Measurements from ENCODE around the gene EMX1.

Gene EMX1

DNA sequence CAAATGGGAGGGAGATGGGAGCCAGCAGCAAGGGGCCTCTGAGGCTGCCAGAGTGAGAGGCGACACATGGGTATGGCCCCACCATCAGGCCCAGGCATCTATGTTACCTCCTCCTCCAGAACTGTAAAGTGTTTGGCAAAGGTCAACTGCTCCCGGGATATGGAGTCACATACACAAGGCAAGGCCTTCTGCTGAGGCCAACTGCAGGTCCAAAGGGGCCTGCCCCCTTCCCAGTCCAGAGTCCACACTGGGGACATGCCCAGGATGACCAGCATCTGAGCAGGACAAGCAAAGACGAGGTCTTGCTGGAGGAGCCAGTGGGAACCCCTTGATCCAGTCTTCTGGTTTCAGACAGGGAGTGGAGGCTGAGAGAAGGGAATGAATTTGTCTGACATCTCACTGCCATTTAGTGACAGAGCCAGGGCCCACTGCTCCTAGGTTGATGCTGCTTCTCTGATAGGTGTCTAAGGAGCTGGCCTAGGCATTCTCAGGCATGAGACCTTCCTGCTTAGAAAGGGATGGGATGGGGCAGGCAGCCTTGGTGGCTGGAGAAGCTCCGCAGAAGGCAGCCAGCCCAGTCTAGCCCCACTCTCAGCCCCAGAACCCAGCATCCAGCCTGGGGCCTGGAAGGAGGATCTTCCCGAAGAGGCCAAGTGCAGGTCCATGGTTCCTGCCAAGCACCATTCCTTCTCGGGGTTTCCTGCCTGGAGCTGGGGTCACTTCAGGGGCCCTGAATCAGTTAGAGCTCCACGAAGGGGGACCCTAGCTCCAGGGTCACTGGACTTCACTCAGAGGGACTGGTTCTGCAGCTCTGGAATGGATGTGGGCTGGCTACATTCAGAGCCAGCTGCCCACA lies 26.4 kb downstream of the EMX1 start:
- TF ChIP-seq, protein P1, sequence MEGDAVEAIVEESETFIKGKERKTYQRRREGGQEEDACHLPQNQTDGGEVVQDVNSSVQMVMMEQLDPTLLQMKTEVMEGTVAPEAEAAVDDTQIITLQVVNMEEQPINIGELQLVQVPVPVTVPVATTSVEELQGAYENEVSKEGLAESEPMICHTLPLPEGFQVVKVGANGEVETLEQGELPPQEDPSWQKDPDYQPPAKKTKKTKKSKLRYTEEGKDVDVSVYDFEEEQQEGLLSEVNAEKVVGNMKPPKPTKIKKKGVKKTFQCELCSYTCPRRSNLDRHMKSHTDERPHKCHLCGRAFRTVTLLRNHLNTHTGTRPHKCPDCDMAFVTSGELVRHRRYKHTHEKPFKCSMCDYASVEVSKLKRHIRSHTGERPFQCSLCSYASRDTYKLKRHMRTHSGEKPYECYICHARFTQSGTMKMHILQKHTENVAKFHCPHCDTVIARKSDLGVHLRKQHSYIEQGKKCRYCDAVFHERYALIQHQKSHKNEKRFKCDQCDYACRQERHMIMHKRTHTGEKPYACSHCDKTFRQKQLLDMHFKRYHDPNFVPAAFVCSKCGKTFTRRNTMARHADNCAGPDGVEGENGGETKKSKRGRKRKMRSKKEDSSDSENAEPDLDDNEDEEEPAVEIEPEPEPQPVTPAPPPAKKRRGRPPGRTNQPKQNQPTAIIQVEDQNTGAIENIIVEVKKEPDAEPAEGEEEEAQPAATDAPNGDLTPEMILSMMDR (IDR thresholded peaks at IDR 0.05): no peak

DNA sequence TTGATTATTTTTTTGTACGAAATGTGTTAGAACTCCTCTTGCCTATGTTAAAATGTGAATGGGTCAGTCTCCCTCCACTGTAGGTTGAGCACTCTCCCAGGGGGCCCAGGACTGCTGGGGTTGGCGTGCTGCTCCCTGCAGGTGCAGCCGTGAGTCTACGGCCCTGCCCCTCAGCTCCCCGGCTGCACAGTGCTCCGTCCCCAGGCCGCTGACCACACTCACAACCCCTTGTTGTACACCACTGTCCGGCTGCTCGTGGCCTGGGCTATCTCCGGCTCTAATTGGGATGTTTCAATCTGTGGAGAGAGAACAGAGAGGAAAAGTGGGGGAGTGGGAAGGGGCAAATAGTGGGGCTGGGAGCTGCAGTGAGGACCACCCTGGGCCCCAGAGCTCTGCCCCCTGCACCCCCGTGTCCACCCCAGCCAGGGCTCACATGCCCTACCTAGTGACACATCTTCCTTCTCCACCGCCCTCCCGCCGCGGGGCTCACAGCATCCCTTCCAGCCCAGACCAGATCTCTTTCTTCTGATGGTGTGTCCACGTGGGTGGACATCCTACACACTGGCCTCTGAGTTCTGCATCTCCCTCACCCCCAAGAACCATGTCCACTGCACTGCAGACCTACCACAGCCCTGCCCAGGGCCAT lies 27.6 kb downstream of the EMX1 start:
- TF ChIP-seq, protein P1 (IDR thresholded peaks at IDR 0.05): no peak

DNA sequence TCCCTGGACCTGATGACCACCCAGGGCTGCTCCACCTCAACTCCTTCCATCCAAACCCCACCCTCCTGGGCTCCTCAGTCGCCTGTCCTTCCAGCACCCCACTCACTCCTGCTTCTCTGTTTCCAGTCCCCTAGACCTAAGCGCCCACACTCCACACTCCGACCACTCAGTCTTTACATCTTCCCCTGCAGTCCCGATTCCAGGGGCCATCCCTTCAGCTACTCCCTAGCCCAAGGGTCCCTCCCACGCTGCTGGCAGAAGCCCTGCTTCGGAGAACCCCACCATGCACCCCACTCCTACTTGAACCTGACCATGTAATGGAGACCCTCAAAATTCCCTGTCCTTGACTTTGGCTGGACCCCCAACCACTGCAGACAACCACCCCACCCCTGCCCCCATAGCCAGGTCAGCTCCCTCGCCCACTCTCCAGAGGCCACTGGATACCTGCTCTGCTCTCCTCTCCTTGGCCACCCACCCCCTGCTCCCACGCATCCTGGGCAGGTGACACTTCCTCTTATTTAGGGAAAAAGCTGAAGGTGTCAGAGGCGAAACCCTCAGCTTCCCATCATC lies 28.2 kb downstream of the EMX1 start:
- TF ChIP-seq, protein P1 (IDR thresholded peaks at IDR 0.05): no peak

DNA sequence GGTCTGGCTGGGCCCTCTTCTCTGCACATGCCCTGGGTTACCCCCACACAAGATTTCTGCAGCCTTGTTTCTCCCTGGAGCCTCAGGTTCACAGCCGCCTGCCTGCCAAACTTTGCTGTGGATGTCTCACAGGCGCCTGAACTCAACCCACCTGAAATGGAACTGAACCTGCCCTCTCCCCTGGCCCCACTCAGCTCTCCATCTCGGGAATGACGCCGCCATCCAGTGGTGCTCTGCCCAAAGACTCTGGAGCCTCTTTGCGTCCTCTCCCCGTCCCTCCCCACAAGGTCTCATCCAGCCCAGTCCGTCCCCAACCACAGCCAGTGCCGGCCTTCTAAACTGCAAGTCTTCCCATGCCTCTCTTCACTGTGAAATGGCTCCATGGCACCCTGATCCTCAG lies 29.1 kb downstream of the EMX1 start:
- TF ChIP-seq, protein P1 (IDR thresholded peaks at IDR 0.05): no peak

DNA sequence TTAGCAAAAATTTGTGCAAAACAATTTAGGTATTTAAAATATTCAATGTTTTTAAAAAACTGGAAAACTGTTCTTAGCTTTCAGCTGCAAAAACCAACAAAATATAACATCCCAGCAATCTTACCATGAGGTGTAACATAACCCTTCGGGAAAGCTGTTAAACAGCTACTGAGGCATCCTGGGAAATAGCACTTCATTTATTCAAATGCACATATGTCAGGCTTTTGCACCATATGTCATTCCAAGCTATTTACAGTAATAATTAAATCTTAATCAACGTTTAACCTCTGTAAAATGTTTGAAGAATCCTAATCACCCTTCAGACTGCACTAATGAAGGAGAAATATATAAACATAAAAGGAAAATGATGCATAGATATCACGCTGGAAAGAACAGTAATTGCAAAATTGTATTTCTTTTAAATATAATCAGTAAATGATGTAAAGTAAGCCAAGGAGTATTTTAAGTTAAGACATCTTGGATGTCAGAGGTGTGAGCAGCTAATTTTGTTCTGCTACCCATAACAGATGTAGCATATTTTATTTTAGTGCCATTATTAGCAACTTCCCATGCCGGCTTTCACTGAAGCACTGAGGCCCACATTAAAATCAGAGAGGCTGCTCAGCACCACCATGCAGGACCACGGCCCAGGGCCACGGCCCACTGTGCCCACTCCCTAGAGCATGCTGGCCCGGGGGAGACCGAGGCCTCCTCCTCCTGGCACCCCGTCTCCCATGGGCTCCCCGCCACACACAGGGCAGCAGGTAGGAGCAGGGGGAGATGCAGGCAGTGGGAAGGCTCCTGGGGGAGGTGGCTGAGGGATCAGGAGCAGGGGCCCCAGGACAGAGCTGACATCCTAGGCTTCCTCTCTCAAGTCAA lies 30.9 kb downstream of the EMX1 start:
- TF ChIP-seq, protein P1 (IDR thresholded peaks at IDR 0.05): no peak

DNA sequence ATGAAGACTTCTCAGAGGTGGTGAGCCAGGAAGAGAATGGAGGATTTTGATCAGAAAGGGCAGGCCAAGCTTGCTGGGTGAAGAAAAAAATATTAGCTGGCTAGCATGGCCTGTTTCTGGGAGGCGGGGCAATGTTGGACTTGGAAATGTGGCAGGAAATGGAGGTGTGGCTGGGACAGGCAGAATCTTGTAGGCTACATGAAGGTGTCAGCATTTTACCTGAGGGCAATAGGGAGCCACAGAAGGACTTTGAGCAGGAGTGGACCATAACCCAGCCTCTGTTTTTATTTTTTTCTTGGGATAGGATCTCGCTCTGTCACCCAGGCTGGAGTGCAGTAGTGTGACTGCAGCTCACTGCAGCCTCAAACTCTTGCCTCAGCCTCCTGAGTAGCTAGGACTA lies 31.7 kb downstream of the EMX1 start:
- TF ChIP-seq, protein P1 (IDR thresholded peaks at IDR 0.05): no peak

DNA sequence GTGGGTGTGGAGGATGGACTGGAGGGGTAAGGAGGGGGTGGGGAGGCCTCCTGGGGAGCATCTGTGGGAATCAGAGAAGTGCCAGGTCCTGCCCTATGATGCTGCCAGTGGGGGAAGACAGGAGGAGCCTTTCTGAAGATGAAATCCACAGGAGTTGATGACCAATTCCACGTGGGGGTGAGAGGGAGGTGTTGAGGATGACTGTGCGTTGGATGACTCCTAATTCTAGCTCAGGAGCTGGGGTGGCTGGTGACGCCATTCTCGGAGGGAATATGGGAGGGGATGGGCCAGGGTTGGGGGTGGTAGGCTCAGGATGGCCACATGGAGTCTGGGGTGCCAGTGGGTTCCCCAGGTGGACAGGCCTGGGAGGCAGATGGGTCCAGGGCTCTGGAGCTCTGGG lies 32.3 kb downstream of the EMX1 start:
- TF ChIP-seq, protein P1 (IDR thresholded peaks at IDR 0.05): no peak
